IPS DF 19.7 (cell line): ENCODE results near the gene WASHC4.
"Not testable (repeated sequence)": the region's sequence is repeated elsewhere in the genome, so short reads cannot be mapped to it uniquely, and the experiment has no call there.

ENCODE experiments used
- DNase-seq: peaks from one replicate; pipeline ENCODE4 v3.0.0-alpha.2; 2013; ENCODE audit warnings: low read depth, low spot score

Gene WASHC4

DNA sequence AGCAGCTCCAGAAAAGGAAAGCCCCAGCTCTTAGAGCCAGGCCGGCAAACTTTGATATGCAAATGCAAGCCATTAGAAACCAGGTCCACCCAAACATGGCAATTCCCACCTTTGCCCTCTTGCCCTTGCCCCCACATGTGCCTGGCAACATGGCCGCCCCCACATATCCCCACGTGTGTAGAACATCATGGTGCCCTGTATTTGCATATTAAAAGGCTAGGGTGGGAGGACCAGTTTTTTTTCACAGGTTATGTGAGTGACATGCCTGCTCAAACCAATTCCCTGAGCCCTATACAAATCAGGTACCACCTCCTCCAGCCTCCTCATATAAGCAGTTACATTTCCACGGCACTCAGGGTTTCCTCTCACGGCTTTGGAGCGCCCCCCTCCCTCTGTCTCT lies 17.2 kb upstream of the WASHC4 start:
- no peak for DNase-seq

DNA sequence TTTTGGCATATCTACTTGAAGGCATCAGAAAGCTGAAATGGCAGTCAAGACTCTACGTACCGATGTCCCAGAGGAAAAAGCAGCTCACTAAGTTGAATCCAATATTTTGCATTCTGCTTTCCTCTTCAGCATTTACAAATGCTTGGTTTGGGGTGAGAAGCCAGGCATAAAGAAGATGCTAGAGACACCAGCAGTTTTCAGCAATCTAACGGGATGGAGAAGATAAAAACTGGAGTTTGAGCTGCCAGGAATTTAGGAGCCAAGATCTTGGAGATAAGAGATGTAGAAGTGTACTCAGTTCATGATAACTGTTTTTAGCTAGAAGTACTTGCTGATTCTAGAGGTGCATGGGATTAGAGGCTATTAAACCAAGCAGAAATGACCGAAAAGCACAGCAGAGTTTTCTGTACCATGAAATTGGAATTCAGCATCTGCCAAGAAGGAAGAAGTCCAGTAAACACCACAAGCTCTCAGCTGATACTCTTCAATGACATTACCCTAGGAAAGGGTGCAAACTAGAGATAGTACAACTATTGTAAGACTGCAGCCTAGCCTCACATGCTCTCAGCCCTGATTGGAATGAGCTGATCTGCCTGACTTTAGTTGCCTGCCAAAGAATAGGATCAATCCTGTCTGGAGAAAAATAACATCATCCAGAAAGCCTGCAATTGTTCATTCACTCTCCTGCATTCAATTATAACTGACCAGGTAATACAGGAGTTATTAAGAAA lies 15.9 kb upstream of the WASHC4 start:
- DNase-seq = no peak

DNA sequence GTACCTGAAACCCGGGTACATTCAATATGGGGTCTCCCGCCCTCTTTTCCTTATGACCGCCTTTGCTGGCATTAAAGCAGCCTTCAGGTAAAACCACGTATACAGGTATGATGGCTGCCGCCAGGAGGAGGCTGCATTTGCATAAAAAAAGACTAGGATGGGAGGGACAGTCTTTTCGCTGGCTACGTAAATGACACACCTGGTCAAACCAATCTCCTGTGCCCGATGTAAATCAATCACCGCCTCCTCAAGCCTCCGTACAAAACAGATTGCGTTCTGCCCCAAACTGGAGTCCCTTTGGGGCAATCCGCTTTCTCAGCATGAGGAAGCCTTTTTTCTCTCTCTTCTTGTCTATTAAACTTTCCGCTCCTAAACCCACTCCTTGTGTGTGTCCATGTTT lies 15.2 kb upstream of the WASHC4 start:
- DNase-seq = peak; percentile 98

DNA sequence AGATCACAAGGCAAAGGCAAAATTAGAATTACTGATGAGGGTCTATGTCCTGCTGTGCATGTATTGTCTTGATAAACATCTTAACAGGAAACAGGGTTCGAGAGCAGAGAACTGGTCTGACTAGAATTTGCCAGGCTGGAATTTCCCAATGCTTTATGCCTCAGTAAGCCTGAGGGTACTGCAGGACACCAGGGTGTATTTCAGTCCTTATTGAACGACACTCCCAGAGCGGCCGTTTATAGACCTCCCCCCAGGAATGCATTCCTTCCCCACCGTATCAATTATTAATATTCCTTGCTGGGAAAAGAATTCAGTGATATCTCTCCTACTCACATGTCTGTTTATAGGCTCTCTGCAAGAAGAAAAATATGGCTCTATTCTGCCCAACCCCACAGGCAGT lies 12.2 kb upstream of the WASHC4 start:
- DNase-seq = not testable (repeated sequence)

- no peak for DNase-seq
These were observed 8.2 kb upstream of the WASHC4 start for GRCh38 chr12:105099356-105099755.

DNA sequence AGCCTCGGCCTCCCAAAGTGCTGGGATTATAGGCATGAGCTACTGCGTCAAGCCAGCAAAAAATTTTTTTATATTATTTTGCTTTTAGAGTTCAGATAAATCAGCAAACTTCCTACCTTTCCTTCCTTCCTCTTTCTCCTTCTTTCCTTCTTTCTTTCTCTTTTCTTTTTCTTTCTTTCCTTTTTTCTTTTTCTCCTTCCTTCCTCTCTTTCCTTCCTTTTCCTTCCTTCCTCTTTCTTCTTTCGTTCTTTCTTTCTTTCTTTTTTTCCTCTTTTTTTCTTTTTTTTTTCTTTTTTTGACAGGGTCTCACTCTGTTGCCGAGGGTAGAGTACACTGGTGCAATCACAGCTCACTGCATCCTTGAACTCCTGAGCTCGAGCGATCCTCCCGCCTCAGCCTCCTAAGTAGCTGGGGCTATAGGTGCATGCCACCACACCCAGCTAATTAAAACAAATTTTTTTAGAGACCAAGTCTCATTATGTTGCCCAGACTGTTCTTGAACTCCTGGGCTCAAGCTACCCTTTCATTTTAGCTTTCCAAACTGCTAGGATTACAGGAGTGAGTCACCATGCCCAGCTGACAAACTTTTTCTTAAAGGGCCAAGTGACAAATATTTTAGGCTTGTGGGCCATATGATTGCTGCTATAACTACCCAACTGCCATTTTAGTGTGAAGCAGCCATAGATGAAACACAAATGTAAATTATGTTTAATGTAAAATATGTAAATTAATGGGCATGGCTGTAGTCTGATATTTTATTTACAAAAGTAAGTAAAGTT lies 7.1 kb upstream of the WASHC4 start:
- no peak for DNase-seq

- no peak for DNase-seq
These were observed 6.5 kb upstream of the WASHC4 start for GRCh38 chr12:105100998-105101397.

GRCh38 chr12:105102673-105103072 lies 4.9 kb upstream of the WASHC4 start:
- DNase-seq = no peak

DNA sequence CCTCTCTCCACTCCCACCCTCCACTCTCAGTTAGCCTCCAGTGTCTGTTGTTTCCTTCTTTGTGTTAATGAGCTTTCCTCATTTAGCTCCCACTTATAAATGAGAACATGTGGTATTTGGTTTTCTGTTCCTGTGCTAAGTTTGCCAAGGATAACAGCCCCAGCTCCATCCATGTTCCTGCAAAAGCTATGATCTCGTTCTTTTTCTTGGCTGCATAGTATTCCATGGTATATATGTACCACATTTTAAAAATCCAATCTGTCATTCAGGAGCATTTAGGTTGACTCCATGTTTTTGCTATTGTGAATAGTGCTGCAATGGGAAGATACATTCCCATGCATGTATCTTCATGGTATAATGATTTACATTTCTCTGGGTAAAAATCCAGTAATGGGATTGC lies 2.8 kb upstream of the WASHC4 start:
- no peak for DNase-seq

DNA sequence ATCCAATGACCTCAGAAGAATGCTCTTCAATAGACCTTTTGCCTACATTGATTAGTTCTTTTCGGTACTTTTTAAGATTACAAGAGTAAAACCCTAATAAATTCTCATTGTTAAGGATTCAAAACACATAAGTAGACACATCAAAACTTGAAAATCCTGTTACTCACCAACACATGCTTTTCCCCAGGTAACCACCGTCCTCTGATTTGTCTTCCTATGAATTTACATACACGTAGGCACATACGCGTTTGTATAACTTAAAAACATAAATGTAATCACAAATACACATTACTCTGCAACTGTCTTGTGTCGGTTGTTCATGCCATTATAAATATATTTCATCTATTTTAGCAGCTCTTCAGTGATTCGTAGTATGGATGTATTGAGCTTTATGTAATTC lies 910 bp upstream of the WASHC4 start:
- no peak for DNase-seq

DNA sequence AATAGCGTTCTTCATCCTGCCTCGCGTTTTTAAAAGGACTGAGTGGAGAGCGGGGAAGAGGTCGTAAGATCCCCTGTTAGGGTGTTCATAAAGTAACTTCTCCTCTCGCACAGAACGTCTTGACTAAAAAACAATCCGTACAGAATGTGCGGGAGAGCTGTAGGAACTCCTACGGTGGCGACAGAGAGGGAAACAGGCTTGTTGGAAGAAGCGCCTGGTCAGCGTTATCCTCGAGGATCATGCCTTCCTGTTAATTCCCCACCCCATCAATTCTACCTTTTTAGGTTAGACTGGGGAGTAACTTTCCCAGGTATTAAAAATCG lies 399 bp upstream of the WASHC4 start:
- no peak for DNase-seq

GRCh38 chr12:105109465-105110212 lies 2.1 kb downstream of the WASHC4 start:
- DNase-seq = no peak

DNA sequence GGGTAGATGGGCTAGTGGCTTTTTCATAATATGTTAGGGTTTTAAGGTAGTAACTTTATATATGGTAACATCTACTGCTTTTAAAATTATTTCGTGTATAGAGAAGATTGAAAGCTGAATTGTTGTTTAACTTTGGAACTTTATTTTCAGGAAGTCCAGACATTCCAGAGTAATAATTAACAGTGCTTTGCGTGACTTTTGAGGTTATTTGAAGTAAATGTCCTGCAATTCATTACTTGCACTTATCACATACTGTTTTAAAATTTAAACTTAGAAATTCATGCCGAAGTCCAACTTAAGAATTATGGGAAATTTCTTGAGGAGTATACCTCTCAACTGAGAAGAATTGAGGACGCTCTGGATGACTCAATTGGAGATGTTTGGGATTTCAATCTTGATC lies 3.3 kb downstream of the WASHC4 start:
- DNase-seq = no peak

- DNase-seq = no peak
These were observed 5.6 kb downstream of the WASHC4 start for GRCh38 chr12:105113094-105113493.

DNA sequence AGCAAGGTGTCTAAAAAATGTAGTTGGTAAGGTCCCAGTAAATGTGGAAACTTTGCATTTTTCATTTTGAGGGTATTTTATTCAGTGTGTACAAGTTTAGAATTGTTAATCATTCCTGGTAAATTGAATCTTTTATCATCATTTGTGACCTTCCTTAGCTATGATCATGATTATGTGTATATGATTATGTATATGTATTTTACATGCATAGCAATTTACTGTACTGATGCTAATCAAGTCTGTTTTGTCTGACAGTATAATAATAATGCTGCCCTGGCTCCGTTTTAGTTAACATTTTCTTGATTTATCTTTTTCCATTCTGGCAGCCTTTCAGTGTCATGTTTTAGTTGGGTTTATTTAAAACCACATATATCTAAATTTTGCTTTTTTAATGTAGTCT lies 9.4 kb downstream of the WASHC4 start:
- no peak for DNase-seq

DNA sequence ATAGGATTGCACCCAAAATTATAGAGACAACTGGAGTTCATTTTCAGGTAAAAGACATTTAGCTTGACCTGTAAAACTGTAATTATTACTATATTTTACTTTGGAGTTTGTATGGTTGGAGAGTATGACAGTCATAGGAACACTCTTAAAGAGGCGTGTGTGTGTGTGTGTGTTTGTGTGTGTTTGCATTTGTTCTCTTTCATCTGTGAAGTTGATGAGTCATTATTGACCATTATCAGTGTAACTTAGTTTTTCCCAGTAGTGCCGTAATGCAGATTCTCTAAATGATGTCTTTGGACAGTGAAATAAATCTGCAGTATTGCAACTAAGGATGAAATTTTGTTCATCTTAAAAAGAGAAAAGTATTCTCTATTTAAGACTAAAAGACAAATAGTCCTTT lies 13.0 kb downstream of the WASHC4 start:
- no peak for DNase-seq

DNA sequence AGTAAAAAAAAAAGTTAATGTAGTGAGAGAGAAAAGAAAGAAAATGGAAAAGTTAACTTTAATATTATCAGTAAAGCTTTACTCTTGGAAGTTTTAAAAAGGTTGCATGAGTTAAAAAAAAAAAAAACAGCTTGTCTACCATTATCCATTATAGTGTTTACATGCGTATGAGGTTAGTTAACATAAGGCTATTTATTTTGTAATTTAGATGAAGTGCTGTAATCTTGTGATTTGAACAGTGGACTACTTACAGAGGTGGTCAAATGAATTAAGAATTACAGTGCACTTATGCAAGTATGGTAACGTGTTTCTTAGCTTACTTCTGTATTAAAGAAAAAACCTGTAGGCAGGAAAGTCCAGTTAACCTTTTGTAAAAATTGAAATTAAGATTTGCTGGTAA lies 30.7 kb downstream of the WASHC4 start:
- DNase-seq = no peak

GRCh38 chr12:105141320-105141922 lies 33.9 kb downstream of the WASHC4 start:
- DNase-seq = no peak

- DNase-seq = no peak
These were observed 34.7 kb downstream of the WASHC4 start for GRCh38 chr12:105142259-105142658.

DNA sequence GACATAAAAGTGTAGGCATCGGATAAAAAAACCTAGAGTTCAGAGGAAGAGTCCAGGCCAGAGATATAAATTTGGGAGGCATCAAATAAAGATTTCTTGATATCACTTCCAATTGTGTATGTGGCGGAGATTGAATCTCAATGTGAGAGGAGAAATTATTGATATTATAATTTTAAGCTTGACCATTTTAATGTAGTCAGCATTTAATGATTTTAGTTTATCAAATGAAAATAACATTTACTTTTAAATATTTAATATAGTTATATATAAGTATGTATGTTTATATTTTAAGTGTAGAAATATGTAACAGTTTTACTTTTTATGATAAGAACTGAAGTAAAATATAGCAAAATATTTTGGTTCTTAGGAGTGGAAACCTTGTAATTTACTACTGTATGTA lies 48.7 kb downstream of the WASHC4 start:
- no peak for DNase-seq

- no peak for DNase-seq
These were observed 50.1 kb downstream of the WASHC4 start for GRCh38 chr12:105157606-105158005.

GRCh38 chr12:105158876-105159275 lies 51.3 kb downstream of the WASHC4 start:
- DNase-seq = no peak
